ENCODE measurements around the gene ZNF618.

DNA sequence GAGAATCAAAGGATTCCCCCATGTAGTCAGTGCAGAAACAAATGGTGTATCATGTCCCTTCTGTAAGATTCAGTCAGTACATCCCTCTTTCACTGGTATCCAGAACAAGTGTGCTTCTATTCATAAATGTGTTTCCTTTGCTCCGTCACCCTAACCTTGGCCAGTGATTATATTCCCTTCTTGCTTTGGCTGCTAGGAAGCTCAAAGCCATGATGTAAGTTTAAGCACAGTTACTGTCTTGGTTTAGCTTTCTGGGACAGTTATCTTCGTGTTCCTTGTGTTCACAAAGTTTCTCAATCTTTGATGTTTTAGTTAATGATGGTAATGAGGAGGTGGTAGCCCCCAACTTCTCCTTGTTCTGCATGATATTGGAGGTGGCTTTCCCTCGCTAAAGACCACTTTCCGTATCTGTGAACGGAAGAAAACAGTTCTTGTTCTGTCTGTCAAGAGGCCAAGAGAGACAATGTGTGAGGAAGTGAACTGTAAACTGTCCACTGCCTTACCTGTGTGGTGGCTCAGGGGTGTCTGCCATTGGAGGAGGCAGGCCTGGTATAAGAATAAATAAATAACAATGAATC, 204.2 kb downstream of the ZNF618 start:
- TF ChIP-seq, protein P1, sequence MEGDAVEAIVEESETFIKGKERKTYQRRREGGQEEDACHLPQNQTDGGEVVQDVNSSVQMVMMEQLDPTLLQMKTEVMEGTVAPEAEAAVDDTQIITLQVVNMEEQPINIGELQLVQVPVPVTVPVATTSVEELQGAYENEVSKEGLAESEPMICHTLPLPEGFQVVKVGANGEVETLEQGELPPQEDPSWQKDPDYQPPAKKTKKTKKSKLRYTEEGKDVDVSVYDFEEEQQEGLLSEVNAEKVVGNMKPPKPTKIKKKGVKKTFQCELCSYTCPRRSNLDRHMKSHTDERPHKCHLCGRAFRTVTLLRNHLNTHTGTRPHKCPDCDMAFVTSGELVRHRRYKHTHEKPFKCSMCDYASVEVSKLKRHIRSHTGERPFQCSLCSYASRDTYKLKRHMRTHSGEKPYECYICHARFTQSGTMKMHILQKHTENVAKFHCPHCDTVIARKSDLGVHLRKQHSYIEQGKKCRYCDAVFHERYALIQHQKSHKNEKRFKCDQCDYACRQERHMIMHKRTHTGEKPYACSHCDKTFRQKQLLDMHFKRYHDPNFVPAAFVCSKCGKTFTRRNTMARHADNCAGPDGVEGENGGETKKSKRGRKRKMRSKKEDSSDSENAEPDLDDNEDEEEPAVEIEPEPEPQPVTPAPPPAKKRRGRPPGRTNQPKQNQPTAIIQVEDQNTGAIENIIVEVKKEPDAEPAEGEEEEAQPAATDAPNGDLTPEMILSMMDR (IDR thresholded peaks at IDR 0.05), result no peak
- TF ChIP-seq POLR2A (IDR thresholded peaks at IDR 0.05) (no peak), POLR2AphosphoS5 (IDR thresholded peaks at IDR 0.05; ENCODE audit: insufficient read depth in 1 of 2, low read depth in 1 of 2) (no peak)

Data from vagina (tissue), 2 donors.